ENCODE results near the gene AGR2.

- TF ChIP-seq EP300 (IDR thresholded peaks at IDR 0.05; ENCODE audit: borderline replicate concordance): no peak
- TF ChIP-seq RAD21 (IDR thresholded peaks at IDR 0.05; ENCODE audit: low read depth): no peak
- TF ChIP-seq REST (IDR thresholded peaks at IDR 0.05; ENCODE audit: low read depth): no peak
- TF ChIP-seq TCF12 (IDR thresholded peaks at IDR 0.05; ENCODE audit: low read depth): no peak
- no peak for TF ChIP-seq EGR1 (IDR thresholded peaks at IDR 0.05)
- no peak for TF ChIP-seq CREB1 (IDR thresholded peaks at IDR 0.05; ENCODE audit: low read depth)
- no peak for TF ChIP-seq TAF1 (IDR thresholded peaks at IDR 0.05; ENCODE audit: low read depth)
- no peak for TF ChIP-seq YY1 (IDR thresholded peaks at IDR 0.05; ENCODE audit: low read depth)
- no peak for TF ChIP-seq USF1 (IDR thresholded peaks at IDR 0.05)
- no peak for TF ChIP-seq TEAD4 (IDR thresholded peaks at IDR 0.05)
- TF ChIP-seq NFIC (IDR thresholded peaks at IDR 0.05): no peak
Measured at GRCh38 chr7:16815001-16815400, 10.2 kb upstream of the AGR2 start.

Measured in Ishikawa (cell line).